UCSD-AML1 (cell line): Measurements from ENCODE around the gene CTIF.

Experiments
- DNase-seq: peaks from one replicate; lab custom pipeline; 2025; ENCODE audit not compliant: unreplicated experiment; lab: John Stamatoyannopoulos, UW

Gene CTIF

DNA sequence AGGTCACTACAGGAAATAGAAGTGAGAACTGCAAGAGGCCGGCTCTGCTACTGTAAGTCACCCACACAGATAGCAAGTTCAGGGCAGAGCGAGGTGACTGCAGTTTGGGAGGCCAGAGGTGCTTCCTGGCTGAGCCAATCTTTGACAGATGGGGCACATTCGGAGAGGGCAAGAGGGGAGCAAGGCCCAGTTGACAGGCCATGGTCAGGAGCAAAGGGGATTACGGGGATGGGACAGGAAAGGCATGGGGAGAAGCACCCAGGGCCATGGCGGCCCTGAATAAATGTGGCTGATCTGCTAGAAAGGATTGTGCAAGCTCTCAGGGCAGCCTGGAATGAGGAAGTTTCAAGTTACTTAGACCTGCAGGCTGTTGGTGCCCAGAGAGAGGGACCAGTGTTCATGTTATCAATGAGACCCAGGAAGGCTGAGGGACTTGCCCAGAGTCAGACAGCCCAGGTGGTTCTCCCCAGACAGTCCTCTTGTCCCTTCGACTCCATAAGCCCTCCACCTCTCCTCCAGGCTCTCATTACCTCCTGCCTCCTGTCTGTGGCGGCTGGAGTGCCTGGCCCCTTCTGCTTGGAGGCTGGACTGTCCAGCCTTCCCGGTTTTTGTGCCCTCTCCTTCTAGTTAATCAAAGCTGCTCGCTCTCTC is 123.3 kb downstream of the CTIF start:
- DNase-seq, result peak; percentile 56

DNA sequence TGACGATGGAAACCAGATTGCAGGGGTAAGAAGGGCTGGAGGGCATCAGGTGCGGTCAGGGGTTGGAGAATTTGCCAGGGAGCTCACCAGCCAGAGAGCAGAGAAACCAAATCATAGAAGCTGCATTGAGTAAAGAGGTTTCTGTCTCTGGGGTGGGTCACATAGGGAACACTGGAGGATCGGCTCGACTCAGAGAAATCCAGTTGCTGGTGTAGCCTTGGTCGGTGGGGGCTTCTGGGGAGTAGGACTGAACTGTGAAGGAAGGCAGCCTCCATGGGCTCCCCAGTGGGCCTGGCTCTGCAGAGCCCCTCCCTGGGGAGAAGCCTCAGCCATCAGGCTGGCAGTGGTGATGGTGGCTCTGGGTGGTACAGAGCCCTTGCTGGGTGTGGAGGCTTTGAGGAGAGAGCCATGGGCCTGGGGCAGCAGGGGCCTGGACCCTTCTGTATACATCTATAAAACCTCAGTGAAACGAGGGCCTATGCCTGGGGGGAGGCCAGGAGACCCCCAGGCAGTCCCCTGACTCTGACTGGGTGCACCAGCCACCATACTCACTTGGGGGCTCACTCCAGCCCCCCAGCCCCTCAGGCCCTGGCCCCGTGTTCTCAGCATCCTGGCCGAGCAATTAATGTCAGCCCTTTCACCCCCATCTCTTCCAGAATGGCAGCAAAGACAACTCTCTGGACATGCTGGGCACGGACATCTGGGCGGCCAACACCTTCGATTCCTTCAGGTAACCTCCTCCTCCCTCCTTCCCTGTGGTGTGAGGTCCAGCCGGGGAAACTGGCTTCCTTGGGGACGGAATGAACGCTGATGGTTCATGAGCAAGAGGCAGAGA is 124.5 kb downstream of the CTIF start:
- no peak for DNase-seq

DNA sequence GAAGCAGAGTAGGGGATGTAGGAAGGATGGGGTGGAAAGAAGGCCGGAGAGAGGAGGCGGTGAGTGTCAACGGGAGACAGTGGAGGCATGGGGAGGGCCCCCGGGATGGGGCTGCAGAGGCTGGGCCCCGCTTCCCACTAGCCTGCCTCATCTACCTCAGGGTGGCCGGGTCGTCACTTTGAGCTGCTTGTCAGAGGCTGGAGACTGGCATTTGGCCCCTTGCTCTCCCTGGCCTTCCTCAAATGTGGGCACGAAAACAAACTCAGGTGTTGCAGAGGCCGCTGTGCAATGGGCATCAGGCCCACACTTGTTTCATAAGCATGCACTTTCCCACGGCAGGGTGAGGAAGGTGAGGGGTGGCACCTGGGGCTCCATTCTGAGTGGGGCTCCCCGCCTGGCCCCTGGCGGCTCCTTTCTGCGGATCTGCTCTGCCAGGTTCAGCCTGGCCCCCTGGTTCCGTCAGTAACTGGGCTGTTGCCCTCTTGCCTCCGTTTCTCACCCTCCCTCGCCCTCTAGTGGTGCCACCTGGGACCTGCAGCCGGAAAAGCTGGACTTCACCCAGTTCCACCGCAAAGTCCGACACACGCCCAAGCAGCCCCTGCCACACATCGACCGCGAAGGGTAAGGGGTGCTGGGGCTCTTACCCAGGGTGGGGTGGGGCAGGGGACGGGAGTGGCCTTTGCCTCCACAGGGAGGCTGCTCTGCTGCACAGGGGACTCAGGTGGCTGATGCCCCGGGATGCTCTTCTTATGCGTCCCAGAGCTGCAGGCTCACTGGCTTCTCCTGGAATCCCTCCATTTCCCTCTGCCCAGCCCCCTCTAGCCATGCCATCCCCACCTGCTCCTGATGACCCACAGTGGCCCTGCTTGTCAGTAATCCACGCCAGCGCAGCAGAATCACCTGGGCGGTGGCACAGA is 125.4 kb downstream of the CTIF start:
- DNase-seq, result peak; percentile 57

DNA sequence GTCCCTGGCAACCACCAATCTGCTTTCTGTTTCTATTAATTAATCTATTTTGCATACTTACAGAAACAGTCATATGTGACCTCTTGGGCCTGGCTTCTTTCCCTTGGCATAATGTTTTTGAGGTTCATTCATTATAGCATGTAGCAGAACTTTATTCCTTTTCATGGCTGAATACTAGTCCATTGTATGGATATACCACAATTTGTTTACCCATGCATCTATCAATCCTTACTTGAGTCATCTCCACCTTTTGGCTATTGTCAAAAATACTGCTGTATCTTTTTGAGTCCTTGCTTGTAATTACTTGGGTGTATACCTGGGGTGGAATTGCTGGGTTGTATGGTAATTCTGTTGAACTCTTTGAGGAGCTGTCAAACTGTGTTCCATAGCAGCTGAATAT is 126.8 kb downstream of the CTIF start:
- no peak for DNase-seq

DNA sequence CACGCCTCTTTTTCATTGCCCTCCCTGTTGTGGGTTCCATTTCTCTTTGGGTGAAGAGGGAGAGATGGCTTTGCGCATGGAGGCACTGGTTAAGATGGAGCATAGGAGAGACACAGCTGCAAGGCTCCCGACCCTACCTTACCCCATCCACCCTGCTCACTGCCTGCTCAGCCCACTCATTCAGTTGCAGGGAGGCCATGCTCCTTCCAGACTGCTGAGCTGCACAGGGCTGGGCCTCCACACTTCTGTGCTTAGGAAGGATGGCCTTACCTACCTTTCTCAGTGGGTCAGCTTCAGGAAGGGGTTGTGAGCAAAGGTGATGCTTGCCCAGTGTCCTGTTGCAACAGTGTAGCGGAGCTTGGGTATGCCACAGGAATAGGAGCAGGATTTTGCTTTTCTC is 127.8 kb downstream of the CTIF start:
- no peak for DNase-seq

DNA sequence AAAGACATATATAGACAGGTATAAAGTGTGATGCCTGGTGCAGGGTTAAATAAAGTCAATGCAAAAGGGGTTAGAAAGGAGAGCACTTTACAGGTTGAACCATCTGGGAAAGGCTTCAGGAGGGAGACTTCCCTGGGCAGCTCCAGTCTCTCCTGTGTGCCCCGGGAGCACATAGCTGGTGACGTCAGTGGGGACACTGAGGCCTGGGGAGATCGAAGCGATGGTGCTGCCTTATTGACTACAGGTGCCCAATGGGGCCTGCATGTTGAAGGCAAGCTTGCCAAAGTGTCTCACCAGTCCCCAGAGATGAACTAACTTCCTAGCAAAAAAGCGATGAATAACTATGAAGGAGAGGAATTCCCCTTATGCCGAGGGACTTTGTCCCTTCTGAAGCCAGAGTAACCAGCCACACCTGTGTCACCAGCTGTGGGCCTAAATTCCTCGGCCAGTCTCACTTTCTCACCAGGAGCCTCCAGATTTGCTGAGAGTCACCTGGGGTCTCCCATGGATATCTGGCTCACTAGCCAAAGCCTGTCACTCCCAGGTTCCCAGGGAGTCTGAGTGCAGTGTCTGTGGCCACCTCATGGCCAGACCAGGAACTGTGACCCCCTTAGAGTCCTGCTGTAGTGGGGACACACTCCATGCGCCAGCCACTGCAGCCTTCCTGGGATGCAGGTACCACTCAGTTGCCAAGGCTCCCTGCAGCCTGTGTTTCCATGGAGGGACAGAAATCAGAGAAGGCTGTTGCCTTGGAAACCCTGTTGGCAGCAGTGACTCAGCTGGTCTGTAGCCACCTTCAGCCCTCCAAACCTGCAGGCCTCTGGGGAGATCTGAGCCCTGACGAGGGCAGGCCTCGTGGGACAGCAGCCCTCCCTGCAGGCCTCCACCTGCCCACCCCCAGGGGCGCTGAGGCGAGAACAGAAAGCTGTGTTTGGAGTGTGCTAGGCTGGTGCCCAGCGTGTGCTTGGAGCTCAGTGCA is 128.7 kb downstream of the CTIF start:
- no peak for DNase-seq

DNA sequence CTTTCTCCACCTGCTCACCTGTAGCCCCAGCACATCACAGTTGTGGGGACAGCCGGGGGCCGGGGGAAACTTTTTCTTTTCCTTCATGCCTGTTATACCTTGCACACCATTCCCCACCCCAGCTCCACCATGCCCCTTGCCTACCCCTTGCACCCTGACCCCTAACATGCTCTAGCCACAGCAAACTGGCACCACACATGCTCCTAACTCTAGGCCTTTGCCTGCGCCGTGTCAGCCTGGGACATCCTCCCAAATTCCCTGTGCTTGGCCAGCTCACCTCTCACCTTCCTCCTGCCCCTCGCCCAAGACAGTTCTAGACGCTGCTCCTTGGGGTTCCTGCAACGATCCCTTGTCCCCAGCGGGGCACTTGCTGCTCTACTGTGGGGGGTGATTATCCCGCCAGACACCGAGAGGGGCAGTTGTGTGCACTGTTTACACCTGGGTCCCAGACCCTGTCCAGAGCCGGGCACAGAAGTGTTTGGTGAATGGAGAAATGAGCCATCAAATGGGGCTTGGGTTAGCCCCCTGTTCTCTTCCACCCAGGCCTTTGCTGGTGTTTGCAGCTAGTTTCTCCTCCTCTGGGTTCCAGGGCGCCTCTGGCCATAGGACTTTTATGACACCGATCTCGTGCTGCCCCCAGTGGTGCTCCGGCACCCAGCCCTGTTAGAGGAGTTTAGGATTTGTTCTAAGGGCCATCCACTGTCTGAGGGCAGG is 129.8 kb downstream of the CTIF start:
- DNase-seq, result no peak

DNA sequence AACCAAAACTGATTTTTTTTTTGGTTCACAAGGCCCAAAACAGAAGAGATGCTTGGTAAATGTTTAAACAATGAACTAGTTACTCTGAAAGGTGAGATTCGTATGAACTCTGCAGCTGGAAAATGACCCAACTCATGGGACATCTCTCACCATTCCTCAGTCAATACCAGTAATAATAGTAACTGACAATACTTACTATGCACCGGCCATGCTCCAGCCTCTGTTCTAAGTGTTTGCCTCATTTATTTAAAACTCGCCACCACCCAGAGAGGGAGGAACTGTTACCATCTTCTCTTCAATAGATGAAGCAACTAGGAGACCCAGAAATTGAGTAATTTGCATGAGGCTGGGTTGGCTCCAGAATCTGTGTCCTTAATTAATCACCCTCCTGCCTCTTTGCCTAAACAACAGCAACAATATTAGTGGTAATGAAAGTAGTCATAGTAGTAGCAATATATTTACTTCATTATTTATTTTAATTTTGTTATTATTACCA is 130.4 kb downstream of the CTIF start:
- DNase-seq, result no peak

DNA sequence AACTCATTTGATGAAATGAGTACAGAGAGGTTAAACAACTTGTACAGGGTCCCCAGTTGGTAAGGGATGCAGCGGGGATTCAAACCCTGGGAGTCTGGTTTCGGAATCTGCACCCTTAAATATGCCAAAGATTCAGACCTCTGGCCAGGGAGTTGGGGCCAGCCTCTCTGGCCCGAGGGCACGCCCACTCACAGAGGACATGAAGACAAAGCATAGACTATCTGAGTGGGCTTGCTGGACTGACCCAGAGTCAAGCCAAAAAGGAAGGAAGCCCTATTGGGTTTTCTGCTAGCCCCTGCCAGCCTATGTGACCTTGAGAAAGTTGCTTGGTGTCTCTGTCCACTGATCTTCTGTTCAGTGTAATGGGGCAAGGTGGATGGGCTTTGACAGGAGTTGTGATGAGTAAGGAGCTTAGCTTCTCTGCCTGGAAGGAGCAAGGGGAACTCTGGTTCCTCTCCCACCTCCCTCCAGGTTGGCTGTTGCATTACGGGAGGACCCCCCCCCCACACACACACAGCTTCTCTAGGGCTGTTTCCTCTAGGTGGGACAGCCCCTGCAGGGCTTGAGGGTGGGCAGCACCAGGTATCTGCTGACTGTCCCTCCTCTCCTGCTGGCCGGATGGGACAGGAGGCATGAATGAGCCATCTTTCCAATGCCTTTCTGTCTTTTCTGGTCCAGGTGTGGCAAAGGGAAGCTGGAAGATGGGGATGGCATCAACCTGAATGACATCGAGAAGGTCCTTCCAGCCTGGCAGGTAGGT is 131.3 kb downstream of the CTIF start:
- no peak for DNase-seq

DNA sequence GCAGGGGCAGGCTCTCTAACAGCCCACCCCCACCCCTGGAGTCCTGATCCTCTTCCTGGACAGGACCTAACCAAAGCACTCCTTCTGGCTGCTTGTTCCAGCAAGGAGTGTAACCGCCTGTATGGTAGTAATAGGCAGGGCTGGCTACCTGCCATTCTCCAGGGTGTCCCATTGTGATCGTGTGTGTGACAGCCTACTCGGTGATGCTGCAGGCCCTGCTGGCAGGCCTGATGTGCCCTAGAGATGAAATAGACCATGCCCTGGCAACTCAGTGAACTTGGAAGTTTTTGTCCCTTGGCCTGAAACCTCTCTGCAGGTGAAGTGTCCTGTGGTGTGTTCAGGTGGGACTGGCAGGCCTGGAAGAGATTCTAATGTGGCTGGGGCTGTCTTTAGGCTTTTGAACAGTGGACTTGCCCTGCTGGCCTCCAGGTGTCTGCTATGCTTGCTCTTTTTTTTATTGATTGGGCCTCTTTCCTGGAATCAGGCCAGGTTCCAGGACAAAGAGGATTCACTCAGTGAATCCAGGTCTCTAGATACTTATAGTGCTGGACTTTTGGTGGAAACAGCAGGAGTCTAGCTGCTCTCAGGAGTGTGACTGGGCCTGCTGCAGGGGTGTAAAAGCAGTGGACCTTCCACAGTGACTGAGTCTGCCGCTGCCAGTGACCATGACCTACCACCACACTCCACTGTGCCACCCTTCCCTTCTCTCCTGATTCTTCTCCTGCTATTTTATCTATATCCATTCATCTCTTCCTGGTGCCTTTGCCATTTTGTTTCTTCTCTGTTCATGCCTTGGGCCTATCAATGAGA is 132.1 kb downstream of the CTIF start:
- DNase-seq, result no peak

DNA sequence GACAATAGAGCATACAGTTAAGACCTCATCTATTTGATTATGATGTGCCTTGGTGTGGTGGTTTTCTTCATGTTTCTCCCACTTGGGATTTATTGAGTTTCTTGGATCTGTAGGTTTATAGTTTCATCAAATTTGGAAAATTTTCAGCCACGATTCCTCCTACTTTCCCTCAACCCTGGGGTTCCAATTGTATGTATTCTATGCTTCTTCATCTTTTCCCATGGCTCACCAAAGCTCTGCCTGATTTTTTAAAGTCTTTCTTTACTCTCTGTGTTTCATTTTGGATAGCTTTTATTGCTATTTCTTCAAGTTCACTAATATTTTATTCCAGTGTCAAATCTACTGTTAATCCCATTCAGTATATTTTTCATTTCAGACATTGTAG is 132.7 kb downstream of the CTIF start:
- no peak for DNase-seq

DNA sequence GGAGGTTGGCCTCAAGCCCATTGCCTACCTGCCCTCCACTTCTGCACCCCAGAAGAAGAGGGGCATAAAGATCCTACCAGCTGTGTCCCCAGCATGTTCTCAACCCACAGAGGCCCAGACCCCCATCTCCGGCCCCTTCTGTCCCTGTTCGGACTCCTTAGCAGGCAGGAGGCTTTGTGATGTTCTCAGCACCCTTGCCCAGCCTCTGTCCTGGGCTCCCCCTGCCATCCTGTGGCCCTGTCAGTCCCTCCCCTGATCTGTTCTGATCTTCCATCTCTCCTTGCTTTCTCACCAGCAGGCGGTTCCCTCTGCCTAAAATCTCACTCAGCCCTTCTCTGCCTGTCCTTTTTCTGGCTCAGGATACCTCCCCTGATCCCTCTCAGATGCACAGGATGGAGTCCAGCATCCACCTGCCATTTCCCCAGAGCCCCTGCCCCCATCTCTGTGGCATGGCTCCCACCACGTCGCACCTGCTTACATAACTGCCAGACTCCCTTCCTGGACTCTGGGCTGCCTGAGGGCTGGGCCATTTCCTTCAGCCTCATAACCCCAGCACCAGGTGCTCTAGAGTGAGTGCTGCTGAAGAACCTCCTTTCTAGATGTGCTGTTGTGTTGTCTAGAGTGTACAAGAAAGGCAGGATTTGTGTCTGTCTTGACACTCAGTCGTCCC is 134.0 kb downstream of the CTIF start:
- no peak for DNase-seq

DNA sequence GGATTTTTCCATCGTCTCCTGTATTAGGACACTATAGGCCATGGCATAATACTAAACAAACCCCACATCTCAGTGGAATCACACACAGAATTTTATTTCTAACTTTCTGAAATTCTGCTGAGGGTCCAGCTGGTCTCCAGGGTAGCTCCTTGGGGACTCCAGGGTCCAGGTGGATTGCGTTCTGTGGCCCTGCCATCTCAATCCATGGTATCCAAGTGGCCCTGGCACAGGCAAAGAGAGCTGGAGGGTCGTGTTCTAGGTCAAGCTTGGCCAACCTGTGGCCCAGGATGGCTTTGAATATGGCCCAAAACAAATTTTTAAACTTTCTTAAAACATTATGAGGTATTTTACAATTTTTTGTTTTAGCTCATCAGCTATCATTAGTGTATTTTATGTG is 134.6 kb downstream of the CTIF start:
- no peak for DNase-seq

DNA sequence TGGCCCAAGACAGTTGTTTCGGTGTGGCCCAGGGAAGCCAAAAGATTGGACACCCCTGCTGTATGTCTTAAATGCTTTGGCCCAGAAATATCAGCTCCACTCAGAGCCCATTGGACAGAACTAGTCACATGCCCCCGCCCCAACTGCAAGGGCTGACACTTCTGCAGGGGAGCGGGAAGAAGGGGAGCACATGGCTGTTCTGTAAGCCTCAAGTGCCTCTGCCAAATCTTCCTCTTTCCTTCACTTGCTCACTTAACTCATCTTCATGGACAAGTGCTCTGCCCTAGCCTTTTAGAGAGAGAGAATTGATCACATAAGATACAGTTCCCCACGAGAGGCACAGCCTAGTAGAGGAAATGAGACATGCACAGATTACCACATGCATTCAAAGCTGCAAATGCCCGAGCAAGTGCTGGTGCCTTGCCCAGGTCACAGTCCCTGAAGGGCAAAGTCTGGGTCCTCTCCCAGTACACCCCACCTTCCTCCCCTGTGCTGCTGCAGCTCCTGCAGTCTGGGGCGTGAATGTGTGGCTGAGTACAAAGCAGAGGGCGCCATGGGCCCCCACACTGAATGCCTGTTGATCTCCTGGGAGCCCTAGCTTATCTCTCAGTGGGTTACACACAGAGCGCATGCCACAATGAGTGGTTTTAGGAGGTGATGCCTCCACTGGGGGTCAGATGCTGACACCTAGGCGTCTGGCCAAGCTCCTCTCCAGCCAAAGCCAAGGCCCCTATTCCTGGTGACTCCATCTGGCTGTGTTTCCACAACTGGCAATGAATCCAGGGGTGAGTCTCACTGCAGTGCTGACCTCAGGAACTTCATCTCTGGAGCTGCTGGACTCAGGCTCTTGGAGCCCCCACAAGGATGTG is 135.3 kb downstream of the CTIF start:
- DNase-seq, result no peak

DNA sequence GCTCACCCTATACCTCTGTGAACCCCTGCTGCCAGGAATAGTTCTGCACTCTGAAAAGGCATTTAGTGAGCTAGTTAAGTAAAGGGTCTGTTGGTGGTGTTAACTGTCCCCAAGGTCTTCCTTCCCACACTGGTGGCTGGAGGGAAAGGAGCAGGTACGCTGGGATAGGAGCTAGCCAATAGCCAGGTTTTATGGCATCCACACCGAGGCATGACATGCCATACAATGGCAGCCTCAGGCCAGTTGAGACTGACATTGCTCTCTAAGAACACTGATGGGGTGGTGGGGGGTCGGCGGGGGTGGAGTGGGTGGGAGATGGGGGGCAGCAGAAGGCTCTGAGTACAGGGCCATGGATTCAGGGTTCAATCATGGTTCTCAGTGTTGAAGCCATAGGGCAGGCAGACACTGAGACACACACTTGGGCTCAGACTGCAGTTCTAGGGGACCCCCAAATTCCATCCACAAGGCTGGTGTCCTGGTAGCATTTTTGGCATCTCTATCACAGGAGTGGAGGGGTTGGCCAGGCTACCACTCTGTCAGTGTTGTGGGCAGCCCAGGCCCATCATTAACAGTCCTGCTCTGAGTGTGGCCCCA is 136.0 kb downstream of the CTIF start:
- no peak for DNase-seq

DNA sequence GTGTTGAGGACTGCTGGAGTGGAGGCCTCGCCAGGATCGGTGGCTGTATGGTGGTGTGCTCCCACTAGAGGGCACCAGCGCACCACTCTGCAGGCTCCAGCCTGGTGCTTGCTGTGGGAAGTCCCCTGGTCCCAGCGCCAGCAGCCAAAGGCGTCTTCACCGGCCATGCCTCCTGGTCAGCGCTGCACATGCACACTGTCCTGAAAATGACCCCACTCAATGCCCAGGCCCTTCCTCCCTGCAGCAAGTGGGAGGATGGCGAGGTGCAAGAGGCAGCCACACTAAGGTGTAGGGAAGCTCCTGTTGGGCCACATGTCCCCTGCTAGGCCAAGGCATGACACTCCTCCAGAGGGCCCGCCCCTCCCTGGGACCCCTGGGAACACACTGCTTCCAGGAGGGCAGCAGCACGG is 136.5 kb downstream of the CTIF start:
- peak; percentile 85 for DNase-seq
